GM19023 (cell line): ENCODE data around the gene SIGLEC5.

ENCODE experiments used
- ATAC-seq: cut with Tn5 transposase; IDR thresholded peaks from one replicate; pipeline ENCODE4 v1.9.1; 2021; ENCODE audit warnings: mild to moderate bottlenecking, moderate library complexity; ENCODE audit not compliant: unreplicated experiment

SIGLEC5 gene

DNA sequence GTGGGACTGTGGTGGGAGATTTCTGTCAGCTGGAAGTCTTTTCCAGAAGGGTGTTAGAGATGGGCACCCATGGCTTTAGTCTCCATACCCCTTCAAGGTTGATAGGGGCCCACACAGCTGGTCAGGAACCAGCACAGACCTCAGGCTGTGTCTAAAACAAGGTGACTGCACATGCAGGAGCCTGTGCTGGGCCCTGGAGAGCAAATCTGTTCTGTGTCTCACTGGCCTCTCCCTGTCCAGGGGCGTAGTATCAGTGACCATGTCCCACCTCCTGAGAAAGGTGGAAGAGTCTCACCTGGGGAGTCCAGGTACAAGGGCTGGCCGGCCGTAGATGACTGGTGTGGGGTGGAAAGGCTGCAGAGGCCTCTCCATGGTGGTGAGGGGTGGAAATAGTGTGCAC is 39.8 kb downstream of the SIGLEC5 start:
- no peak for ATAC-seq

- ATAC-seq: no peak
Observed at GRCh38 chr19:51589511-51589910, 40.7 kb downstream of the SIGLEC5 start.

GRCh38 chr19:51587264-51588191 is 42.7 kb downstream of the SIGLEC5 start:
- ATAC-seq: no peak

- ATAC-seq: no peak
Observed at GRCh38 chr19:51586799-51587198, 43.4 kb downstream of the SIGLEC5 start.

GRCh38 chr19:51586103-51586728 is 44.0 kb downstream of the SIGLEC5 start:
- ATAC-seq: no peak

DNA sequence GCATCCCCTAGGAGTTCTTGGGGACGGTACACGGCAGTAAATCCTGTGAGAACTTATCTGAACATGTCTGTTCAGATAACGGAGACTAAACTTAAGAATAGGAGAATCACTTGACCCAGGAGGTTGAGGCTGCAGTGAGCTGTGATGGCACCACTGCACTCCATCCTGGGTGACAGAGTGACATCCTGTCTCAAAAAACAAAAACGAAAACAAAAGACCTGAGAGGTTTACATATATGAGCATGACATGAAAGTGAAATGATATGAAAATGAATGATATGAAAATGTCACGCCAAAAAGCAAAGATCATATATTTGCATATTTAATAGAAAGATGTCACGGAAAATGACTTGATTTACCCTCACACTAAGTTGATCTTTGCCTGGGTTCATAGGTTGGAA is 53.4 kb downstream of the SIGLEC5 start:
- ATAC-seq: no peak

GRCh38 chr19:51573331-51573730 is 56.9 kb downstream of the SIGLEC5 start:
- no peak for ATAC-seq

- no peak for ATAC-seq
Observed at GRCh38 chr19:51572908-51573307, 57.3 kb downstream of the SIGLEC5 start.

DNA sequence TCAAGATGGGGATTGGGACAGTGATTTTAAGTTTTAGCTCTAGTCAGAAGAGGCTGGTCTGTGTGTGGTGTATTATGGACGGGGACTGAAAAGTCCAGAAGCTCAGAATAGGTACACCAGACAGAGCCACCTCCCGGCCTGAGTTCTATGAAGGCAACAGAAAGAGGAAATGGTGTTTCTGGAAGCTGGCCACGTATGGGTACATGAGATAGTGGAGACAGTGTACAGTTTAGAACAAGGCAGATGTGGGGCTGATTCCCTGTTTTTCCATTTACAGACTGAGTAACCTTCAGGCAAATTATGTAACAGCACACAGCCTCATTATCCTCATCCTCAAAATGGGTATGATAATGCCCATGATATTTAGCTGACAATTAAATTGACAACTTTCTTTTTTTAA is 57.8 kb downstream of the SIGLEC5 start:
- no peak for ATAC-seq

DNA sequence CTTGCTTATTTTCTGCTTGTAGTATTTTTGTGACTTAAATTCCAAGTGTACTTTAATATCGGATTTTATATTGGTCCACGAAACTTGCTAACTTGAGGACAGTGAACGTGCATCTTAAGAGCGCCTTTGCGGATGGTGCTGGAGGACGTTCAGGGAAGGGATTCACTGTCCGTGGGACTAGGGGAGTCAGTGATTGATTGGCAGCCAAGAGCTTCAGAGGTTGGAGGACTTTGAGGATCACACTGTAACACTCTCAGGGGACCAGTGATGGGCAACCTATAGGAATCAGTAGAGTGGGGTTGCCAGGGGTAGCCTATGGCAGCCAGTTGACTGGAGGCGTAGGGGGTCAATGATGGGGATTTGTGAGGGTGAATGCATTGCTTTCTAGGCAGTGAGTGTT is 58.6 kb downstream of the SIGLEC5 start:
- ATAC-seq: no peak

- peak; percentile 74 for ATAC-seq
Observed at GRCh38 chr19:51570962-51571575, 59.1 kb downstream of the SIGLEC5 start, which contains the start of gene ZNF175. ZNF175 (plus strand) TSS chr19:51571283; CDS start chr19:51573330, 2,047 bp downstream.

- no peak for ATAC-seq
Observed at GRCh38 chr19:51568456-51568855, 61.7 kb downstream of the SIGLEC5 start.

GRCh38 chr19:51567583-51567982 is 62.6 kb downstream of the SIGLEC5 start:
- ATAC-seq: no peak

DNA sequence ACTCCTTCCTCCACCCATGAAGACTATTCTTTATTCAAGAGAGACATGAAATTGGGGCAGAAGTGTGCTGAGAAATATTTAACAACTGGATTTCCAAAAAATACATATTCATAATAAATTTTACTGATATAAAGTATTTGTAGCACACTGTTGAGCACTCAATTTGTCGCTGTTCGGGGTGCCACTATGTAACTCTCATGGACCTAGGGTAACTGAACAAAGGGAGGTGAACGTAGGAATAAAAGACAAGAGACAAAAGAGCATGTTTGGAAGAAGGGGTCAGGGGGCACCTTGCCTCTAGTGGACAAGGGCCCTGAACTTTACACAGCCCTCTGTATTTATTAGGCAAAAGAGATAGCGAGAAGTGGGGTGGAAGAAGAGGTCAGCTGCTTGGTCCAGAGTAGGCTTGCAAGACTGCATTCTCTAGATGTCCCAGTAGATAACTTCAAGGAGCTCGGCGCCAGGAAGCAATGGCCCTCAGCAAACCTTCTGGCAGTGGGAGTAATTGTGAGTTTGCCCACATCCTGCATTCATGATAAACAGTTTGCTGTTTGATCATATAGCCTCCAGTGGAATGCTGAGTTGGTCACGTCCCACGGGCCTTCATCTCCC is 63.6 kb downstream of the SIGLEC5 start:
- no peak for ATAC-seq

GRCh38 chr19:51565583-51565982 is 64.6 kb downstream of the SIGLEC5 start:
- ATAC-seq: no peak

- ATAC-seq: no peak
Observed at GRCh38 chr19:51564791-51565190, 65.4 kb downstream of the SIGLEC5 start.
